Skeletal muscle satellite cell (primary cell): ENCODE results near the gene GPR137B.

Source experiments
- H3K27me3 ChIP-seq: 2 replicates; pipeline ENCODE4 v1.7.0; 2013; ENCODE audit warnings: low read length; ENCODE audit not compliant: control insufficient read depth, insufficient read depth
- H3K36me3 ChIP-seq: 2 replicates; pipeline ENCODE4 v1.7.0; 2013; ENCODE audit warnings: mild to moderate bottlenecking, control low read depth, low read length; ENCODE audit not compliant: insufficient read depth
- H3K4me1 ChIP-seq: 2 replicates; pipeline ENCODE4 v1.7.0; 2013; ENCODE audit warnings: low read length; ENCODE audit not compliant: control insufficient read depth, insufficient read depth
- H3K4me2 ChIP-seq: 2 replicates; pipeline ENCODE4 v1.7.0; 2013; ENCODE audit warnings: mild to moderate bottlenecking, low read length
- H3K4me3 ChIP-seq: 2 replicates; pipeline ENCODE4 v1.7.0; 2013; ENCODE audit warnings: low read length
- H3K9ac ChIP-seq: 2 replicates; pipeline ENCODE4 v1.7.0; 2013; ENCODE audit warnings: mild to moderate bottlenecking, low read depth, low read length, moderate library complexity
- H3K9me3 ChIP-seq: replicated peaks from 2 replicates; pipeline ENCODE4 v1.7.0; 2013; ENCODE audit warnings: mild to moderate bottlenecking, control low read depth, low read length

Gene GPR137B

GRCh38 chr1:236257216-236257615, 114.9 kb downstream of the GPR137B start:
- Histone ChIP-seq H3K9me3 (no peaks in the 10 kb centered on the region), H3K27me3 (no peaks in the 10 kb centered on the region), H3K4me3 (no peak overlapping the region), H3K9ac (no peak overlapping the region), H3K36me3 (no peaks in the 10 kb centered on the region), H3K4me2 (no peak overlapping the region), H3K4me1 (no peaks in the 10 kb centered on the region)

- no peak overlapping the region for H3K9ac ChIP-seq
- H3K27me3 ChIP-seq = no peaks in the 10 kb centered on the region
Observed at GRCh38 chr1:236258114-236258622, 115.8 kb downstream of the GPR137B start.

More at GRCh38 chr1:236258114-236258622, 115.8 kb downstream of the GPR137B start:
- Histone ChIP-seq H3K4me2 (no peak overlapping the region), H3K4me3 (no peak overlapping the region), H3K36me3 (no peaks in the 10 kb centered on the region), H3K4me1 (no peaks in the 10 kb centered on the region), H3K9me3 (no peaks in the 10 kb centered on the region)
